K562 (cell line): ENCODE data around the gene PPP1R9B. TPM values are rescaled to one million over a fixed set of nuclear protein-coding genes. Genes with fewer than 3 reads are reported as not detected.

Experiments used
- ATAC-seq: fragments of 200-7000 bp; cut with Tn5 transposase; 3 replicates; pipeline ENCODE4 v1.9.1; 2020; ENCODE audit warnings: moderate library complexity
- BruUV-seq: library from RNA; stranded (reverse); fragments of 400-500 nt; replicated peaks from 2 replicates; lab custom pipeline; 2021; lab: Mats Ljungman, UMichigan
- CTCF ChIA-PET: fragments of 300-600 bp; formaldehyde crosslinking; extraction: SDS; loops from one replicate; lab custom pipeline; 2021; ENCODE audit warnings: low intra/inter-chr PET ratio; lab: Yijun Ruan, JAX
- POLR2A ChIA-PET: fragments of 300-600, 350-650 bp; sonication (Branson Sonifier 250); formaldehyde crosslinking; extraction: SDS; loops from one replicate; lab custom pipeline; 2021; ENCODE audit warnings: antibody characterized with exemption, inconsistent platforms; lab: Yijun Ruan, JAX
- DNase-seq, 4 experiments: peaks; one replicate each; pipeline versions ENCODE4 v3.0.0 to v3.0.0-alpha.2; 2011 to 2018; ENCODE audit warnings: low spot score in 3 of 4, mixed read lengths in 3 of 4; ENCODE audit errors: extremely low read depth in 1 of 4
- FAIRE-seq: peaks from 2 replicates; lab custom pipeline; 2011; peaks lifted over from hg19 to GRCh38; lab: Jason Lieb, UNC
- H2AFZ ChIP-seq: 2 replicates; pipeline ENCODE4 v1.6.0; 2011; ENCODE audit warnings: low read depth, low read length, control low read depth, inconsistent platforms
- H3K27ac ChIP-seq: fragments of 200-600 bp; 3 replicates; pipeline ENCODE4 v1.8.0; 2011; ENCODE audit warnings: low read depth, mild to moderate bottlenecking, control low read depth, inconsistent platforms, low read length, moderate library complexity, mixed read lengths; ENCODE audit errors: extremely low read depth
- H3K27me3 ChIP-seq, 2 experiments: fragments of 300-600 bp in 1 of 2; 2 replicates in 1 of 2; 3 replicates in 1 of 2; pipeline versions ENCODE4 v1.6.0 to v1.8.0; 2011; ENCODE audit warnings: inconsistent platforms in 2 of 2, low read length in 2 of 2, mild to moderate bottlenecking in 1 of 2, mixed read lengths in 1 of 2, moderate library complexity in 1 of 2; ENCODE audit not compliant: control insufficient read depth in 2 of 2, insufficient read depth in 2 of 2
- H3K36me3 ChIP-seq: fragments of 300-600 bp; 3 replicates; pipeline ENCODE4 v1.8.0; 2011; ENCODE audit warnings: mild to moderate bottlenecking, low read length, inconsistent platforms; ENCODE audit not compliant: control insufficient read depth, insufficient read depth
- H3K4me1 ChIP-seq, 2 experiments: fragments of 200-600 bp in 1 of 2; replicated peaks in 1 of 2; 2 replicates in 1 of 2; 3 replicates in 1 of 2; pipeline versions ENCODE4 v1.5.1 to v1.8.0; 2011; ENCODE audit warnings: inconsistent platforms in 2 of 2, low read length in 2 of 2, mild to moderate bottlenecking in 1 of 2, mixed read lengths in 1 of 2, moderate library complexity in 1 of 2; ENCODE audit not compliant: control insufficient read depth in 2 of 2, insufficient read depth in 2 of 2
- H3K4me2 ChIP-seq: 2 replicates; pipeline ENCODE4 v1.6.1; 2011; ENCODE audit warnings: low read length, control low read depth, inconsistent platforms, mixed read lengths; ENCODE audit not compliant: insufficient read depth
- H3K4me3 ChIP-seq: fragments of 200-600 bp; sonication (generic), shearing (Covaris generic); 2 replicates; pipeline ENCODE4 v1.5.1; 2016; ENCODE audit warnings: control low read depth, inconsistent platforms
- H3K79me2 ChIP-seq: fragments of 200-600 bp; 3 replicates; pipeline ENCODE4 v1.8.0; 2011; ENCODE audit warnings: low read length, inconsistent platforms; ENCODE audit not compliant: control insufficient read depth, insufficient read depth
- H3K9ac ChIP-seq, 2 experiments: 2 replicates each; pipeline versions ENCODE4 v1.6.0 to v1.6.1; 2011; ENCODE audit warnings: low read depth in 2 of 2, low read length in 2 of 2, control low read depth in 1 of 2, inconsistent platforms in 1 of 2, mild to moderate bottlenecking in 1 of 2, mixed read lengths in 1 of 2; ENCODE audit not compliant: insufficient read depth in 1 of 2
- H3K9me1 ChIP-seq: one replicate; pipeline ENCODE4 v1.6.0; 2011; ENCODE audit warnings: inconsistent platforms, mild to moderate bottlenecking, low read length, moderate library complexity; ENCODE audit not compliant: control insufficient read depth, insufficient read depth
- H3K9me3 ChIP-seq: replicated peaks from 2 replicates; pipeline ENCODE4 v1.5.1; 2011; ENCODE audit warnings: low read depth, low read length, inconsistent platforms; ENCODE audit not compliant: control insufficient read depth, insufficient read depth
- H4K20me1 ChIP-seq: replicated peaks from 2 replicates; pipeline ENCODE4 v1.6.1; 2011; ENCODE audit warnings: low read length, inconsistent platforms, mixed read lengths; ENCODE audit not compliant: control insufficient read depth, insufficient read depth
- CBX8 ChIP-seq: fragments of 200-600 bp; sonication (generic); IDR thresholded peaks from 2 replicates; pipeline ENCODE4 v1.6.1; 2012; ENCODE audit warnings: borderline replicate concordance, mixed run types, low read depth, mild to moderate bottlenecking, moderate library complexity, mixed read lengths, low read length, control low read depth, inconsistent platforms; ENCODE audit not compliant: poor library complexity, severe bottlenecking; ENCODE audit errors: extremely low read depth
- CEBPG ChIP-seq, 3 experiments: fragments of 200-800 bp in 1 of 3; sonication (Bioruptor generic) in 1 of 3; sonication (generic) in 1 of 3; formaldehyde crosslinking in 1 of 3; IDR thresholded peaks in 2 of 3; conservative IDR thresholded peaks in 1 of 3; 2 replicates each; pipeline versions ENCODE4 v1.6.1 to v1.8.0; 2016 to 2022; ENCODE audit warnings: missing compliant biosample characterization in 2 of 3, missing genetic modification characterization in 2 of 3, mild to moderate bottlenecking in 1 of 3, missing genetic modification reagents in 1 of 3
- E4F1 ChIP-seq: fragments of 250-450 bp; sonication (Bioruptor Pico); IDR thresholded peaks from 2 replicates; pipeline ENCODE4 v1.5.0; 2021; ENCODE audit warnings: mild to moderate bottlenecking, borderline replicate concordance
- EHMT2 ChIP-seq: fragments of 450-650 bp; IDR thresholded peaks from 2 replicates; pipeline ENCODE4 v1.6.1; 2018; ENCODE audit warnings: antibody characterized with exemption
- FOXA1 ChIP-seq: fragments of 450-650 bp; IDR thresholded peaks from 2 replicates; pipeline ENCODE4 v1.6.1; 2016; ENCODE audit warnings: mild to moderate bottlenecking, borderline replicate concordance
- FUS ChIP-seq: fragments of 200-400 bp; formaldehyde crosslinking; optimal IDR thresholded peaks from 2 replicates; pipeline ENCODE3; 2017; ENCODE audit warnings: low read depth, low read length
- IFI16 ChIP-seq: fragments of 250-450 bp; sonication (Bioruptor Pico); IDR thresholded peaks from 2 replicates; pipeline ENCODE4 v2.1.2; 2022; ENCODE audit warnings: mild to moderate bottlenecking, inconsistent platforms
- IRF2 ChIP-seq: sonication (generic); formaldehyde crosslinking; IDR thresholded peaks from 2 replicates; pipeline ENCODE4 v1.8.1; 2022; ENCODE audit warnings: mild to moderate bottlenecking, missing genetic modification reagents
- TEAD4 ChIP-seq, 2 experiments: sonication (generic) in 1 of 2; formaldehyde crosslinking in 1 of 2; IDR thresholded peaks; 2 replicates each; pipeline versions ENCODE4 v1.6.1 to v1.8.0; 2012 to 2022; ENCODE audit warnings: borderline replicate concordance in 1 of 2, inconsistent platforms in 1 of 2, low read length in 1 of 2, mild to moderate bottlenecking in 1 of 2, missing genetic modification reagents in 1 of 2
- UBTF ChIP-seq, 2 experiments: IDR thresholded peaks; 2 replicates each; pipeline ENCODE4 v1.6.1; 2012; ENCODE audit warnings: improper control_type of control experiment in 2 of 2, low read depth in 2 of 2, low read length in 2 of 2, borderline replicate concordance in 1 of 2
- ZNF274 ChIP-seq: IDR thresholded peaks from 2 replicates; pipeline ENCODE4 v1.6.1; 2011; ENCODE audit warnings: low read depth, mild to moderate bottlenecking, low read length, moderate library complexity, borderline replicate concordance
- ZNF277 ChIP-seq: fragments of 250-450 bp; sonication (Bioruptor Pico); IDR thresholded peaks from 2 replicates; pipeline ENCODE4 v1.8.0; 2022; ENCODE audit warnings: inconsistent platforms, mild to moderate bottlenecking, moderate library complexity, borderline replicate concordance
- ZNF354B ChIP-seq: fragments of 250-450 bp; sonication (Bioruptor Pico); IDR thresholded peaks from 2 replicates; pipeline ENCODE4 v1.4.0; 2020
- ZNF512 ChIP-seq: IDR thresholded peaks from 2 replicates; pipeline ENCODE4 v1.6.1; 2016; ENCODE audit warnings: missing genetic modification characterization, missing compliant biosample characterization
- WGBS: fragments of 100-300 bp; shearing (Covaris generic); methylation state at CpG from one replicate; pipeline ENCODE4 v1.1.6; 2016; ENCODE audit warnings: low coverage, mixed read lengths; ENCODE audit not compliant: insufficient coverage; ENCODE audit errors: missing lambda C conversion rate; 5-methylcytosine and 5-hydroxymethylcytosine counted together
- in situ Hi-C: fragments of 300-500 bp; cut with MboI; formaldehyde crosslinking; loops from 4 replicates; pipeline ENCODE4 v1.15.0; 2018; ENCODE audit warnings: inconsistent platforms, mixed read lengths
- intact Hi-C: fragments of 100-400 bp; cut with micrococcal nuclease; formaldehyde crosslinking; loops from 2 replicates; pipeline ENCODE4 v1.14.2; 2022
- polyA plus RNA-seq, 8 experiments: library from polyadenylated mRNA; depleted of rRNA in 4 of 8; stranded (reverse) in 5 of 8; unstranded in 3 of 8; fragments of >200 nt; fragmentation: Nextera tagmentation in 2 of 8; fragmentation: Illumina TruSeq in 1 of 8; extraction: Ambion mirVana in 2 of 8; extraction: Trizol in 1 of 8; gene quantifications; 2 replicates each; pipeline versions ENCODE4 v1.2.1 to v1.2.3, GENCODE V29; 2011 to 2014; ENCODE audit warnings: inconsistent platforms in 1 of 8, missing spikeins in 1 of 8
- total RNA-seq, 7 experiments: library from RNA; depleted of rRNA in 6 of 7; stranded (reverse); fragments of >200 nt in 6 of 7; fragmentation: Illumina TruSeq in 2 of 7; extraction: Trizol in 2 of 7; gene quantifications; 2 replicates each; pipeline versions ENCODE4 v1.2.1 to v1.2.3, GENCODE V29; 2011 to 2021; ENCODE audit warnings: low replicate concordance in 1 of 7

PPP1R9B gene
- total and polyA plus RNA-seq, 9 of the 15 experiments (the other 6 are each of a cell fraction or from before 2014, with no cell fraction given): 0.10 to 63.5 (median 24.7) TPM

DNA sequence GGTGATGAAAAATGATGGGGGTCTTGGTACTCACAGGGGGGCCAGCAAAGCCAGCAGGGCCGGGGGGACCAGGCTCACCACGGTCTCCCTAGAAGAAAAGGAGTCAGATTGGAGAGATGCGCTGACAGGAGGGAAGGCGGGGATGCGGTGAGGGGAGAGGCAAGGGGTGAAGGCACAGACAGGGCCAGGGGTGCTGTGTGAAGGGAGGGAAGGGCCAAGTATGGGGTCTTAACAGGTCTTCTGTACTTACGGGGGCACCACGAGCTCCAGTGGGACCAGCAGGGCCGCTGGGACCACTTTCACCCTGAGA, 39.8 kb upstream of the PPP1R9B start:
- no peak overlapping the region for H3K9ac ChIP-seq
- ATAC-seq: no peak
- intact Hi-C loops (no loop called here), in situ Hi-C loops (no loop called here)
- ChIA-PET POLR2A (interaction anchor here (0.6 kb wide), 1 partner anchor 114 kb away, joined by 3 read pairs; no protein-coding TSS in a partner anchor), CTCF (no interaction called here)
- H4K20me1 ChIP-seq: peaks cover 1% of the 10 kb centered on the region; the same call in 1 of the 2 replicates
- H3K4me1 ChIP-seq: peaks cover 0 to 7% of the 10 kb centered on the region in 2 experiments; a peak in 1 of 5 replicates
- no peak for DNase-seq
- no peaks in the 10 kb centered on the region for H3K79me2 ChIP-seq
- H2AFZ ChIP-seq: no peak overlapping the region
- BruUV-seq: no TSS peak
- 0% methylated on average over 3 of the region's 8 CpGs for WGBS
- H3K9me1 ChIP-seq: no peaks in the 10 kb centered on the region
- H3K36me3 ChIP-seq: no peaks in the 10 kb centered on the region
- H3K4me2 ChIP-seq: no peak overlapping the region
- no peak overlapping the region for H3K4me3 ChIP-seq
- H3K27me3 ChIP-seq: peaks cover 62 to 98% of the 10 kb centered on the region in 2 experiments
- no peaks in the 10 kb centered on the region for H3K9me3 ChIP-seq
- no peak overlapping the region for H3K27ac ChIP-seq
- no peak for FAIRE-seq
- no peak for TF ChIP-seq FUS
- TF ChIP-seq ZNF512: no peak
- no peak for TF ChIP-seq IFI16 (CRISPR knock-in tag)
- no peak for TF ChIP-seq IRF2 (CRISPR knock-in tag)
- TF ChIP-seq EHMT2: no peak
- TF ChIP-seq ZNF277 (CRISPR knock-in tag): no peak
- no peak for TF ChIP-seq ZNF354B
- TF ChIP-seq UBTF (IDR thresholded peaks at IDR 0.05; ENCODE audit: borderline replicate concordance in 1 of 2, low read depth in 2 of 2, low read length in 2 of 2): no peak
- TF ChIP-seq FOXA1: no peak
- TF ChIP-seq CEBPG (CRISPR knock-in tag; IDR thresholded peaks at IDR 0.05): no peak
- no peak for TF ChIP-seq CEBPG (tag; conservative IDR thresholded peaks at IDR 0.05 in 1 of 2, IDR thresholded peaks at IDR 0.05 in 1 of 2)
- no peak for TF ChIP-seq E4F1 (CRISPR knock-in tag)
- no peak for TF ChIP-seq ZNF274
- no peak for TF ChIP-seq CBX8
- TF ChIP-seq TEAD4 (IDR thresholded peaks at IDR 0.05; ENCODE audit: low read length): no peak
- no peak for TF ChIP-seq TEAD4 (CRISPR knock-in tag; IDR thresholded peaks at IDR 0.05; ENCODE audit: borderline replicate concordance)
